ENCODE data around the gene SH2D7.

SH2D7 gene

GRCh38 chr15:78061963-78062427 is 30.4 kb upstream of the SH2D7 start:
- DNase-seq, result no peak

GRCh38 chr15:78063217-78063616 is 29.1 kb upstream of the SH2D7 start:
- DNase-seq, result no peak

- DNase-seq, result no peak
Measured at GRCh38 chr15:78063970-78064385, 28.4 kb upstream of the SH2D7 start.

- no peak for DNase-seq
Measured at GRCh38 chr15:78064544-78064943, 27.8 kb upstream of the SH2D7 start.

- DNase-seq, result peak; percentile 74
Measured at GRCh38 chr15:78065284-78065872, 27.0 kb upstream of the SH2D7 start.

- no peak for DNase-seq
Measured at GRCh38 chr15:78065973-78066946, 26.1 kb upstream of the SH2D7 start.

GRCh38 chr15:78067328-78068228 is 24.8 kb upstream of the SH2D7 start:
- DNase-seq, result peak; percentile 64

- DNase-seq, result no peak
Measured at GRCh38 chr15:78069052-78069414, 23.3 kb upstream of the SH2D7 start.

- DNase-seq, result no peak
Measured at GRCh38 chr15:78069462-78070029, 22.8 kb upstream of the SH2D7 start.

- DNase-seq, result no peak
Measured at GRCh38 chr15:78070049-78070700, 22.2 kb upstream of the SH2D7 start.

GRCh38 chr15:78071383-78071782 is 21.0 kb upstream of the SH2D7 start:
- DNase-seq, result no peak

- DNase-seq, result peak; percentile 60
Measured at GRCh38 chr15:78072080-78072892, 20.1 kb upstream of the SH2D7 start.

- no peak for DNase-seq
Measured at GRCh38 chr15:78073046-78073787, 19.1 kb upstream of the SH2D7 start.

GRCh38 chr15:78075490-78076230 is 16.7 kb upstream of the SH2D7 start:
- peak; percentile 78 for DNase-seq

GRCh38 chr15:78076231-78077052 is 15.9 kb upstream of the SH2D7 start:
- DNase-seq, result no peak

- peak; percentile 73 for DNase-seq
Measured at GRCh38 chr15:78077053-78077870, 15.1 kb upstream of the SH2D7 start, which contains the start of gene TBC1D2B. Gene TBC1D2B (minus strand): TSS chr15:78077711. CDS start chr15:78077652, 59 bp downstream.

- DNase-seq, result no peak
Measured at GRCh38 chr15:78077871-78078210, 14.5 kb upstream of the SH2D7 start.
